BLaER1 treated with 17β-estradiol and CSF1 and Interleukin-3, amounts not matched to agents 10 nM and 100 nM (cell line): ENCODE measurements around the gene CCDC6.
A peak's percentile ranks its signal among the peaks of the same experiment; 100 is the strongest.

Experiments
- H3K27ac ChIP-seq, 11 experiments: shearing (Covaris generic); formaldehyde crosslinking; 2 replicates each; pipeline ENCODE4 v1.8.1; 2022
- H3K27me3 ChIP-seq, 11 experiments: shearing (Covaris generic); formaldehyde crosslinking; 2 replicates each; pipeline ENCODE4 v1.8.1; 2022
- H3K36me3 ChIP-seq, 11 experiments: shearing (Covaris generic); formaldehyde crosslinking; 2 replicates each; pipeline ENCODE4 v1.8.1; 2022
- H3K4me1 ChIP-seq, 10 experiments: shearing (Covaris generic); formaldehyde crosslinking; 2 replicates each; pipeline ENCODE4 v1.8.1; 2022
- H3K4me2 ChIP-seq, 11 experiments: shearing (Covaris generic); formaldehyde crosslinking; 2 replicates each; pipeline ENCODE4 v1.8.1; 2022
- H3K4me3 ChIP-seq, 10 experiments: shearing (Covaris generic); formaldehyde crosslinking; 2 replicates each; pipeline ENCODE4 v1.8.1; 2022
- H3K9ac ChIP-seq, 11 experiments: shearing (Covaris generic); formaldehyde crosslinking; 2 replicates each; pipeline ENCODE4 v1.8.1; 2022
- H3K9me3 ChIP-seq, 11 experiments: shearing (Covaris generic); formaldehyde crosslinking; replicated peaks in 1 of 11; 2 replicates each; pipeline ENCODE4 v1.8.1; 2022
- H4K20me1 ChIP-seq, 11 experiments: shearing (Covaris generic); formaldehyde crosslinking; 2 replicates each; pipeline ENCODE4 v1.8.1; 2022
- Cebpa-rat ChIP-seq, 11 experiments: shearing (Covaris generic); IDR thresholded peaks; 2 replicates each; pipeline ENCODE4 v1.8.1; 2022

Gene CCDC6

GRCh38 chr10:59859570-59859969 lies 46.8 kb downstream of the CCDC6 start:
- peaks cover 11 to 38% (median 29%) of the 10 kb centered on the region in 11 experiments; a peak in 20 of 22 replicates for H3K36me3 ChIP-seq
- no peak for TF ChIP-seq Cebpa-rat (IDR thresholded peaks at IDR 0.05)
- H4K20me1 ChIP-seq: peaks cover 6 to 72% (median 29%) of the 10 kb centered on the region in 11 experiments; a peak in 18 of 22 replicates

GRCh38 chr10:59857921-59858320 lies 48.4 kb downstream of the CCDC6 start:
- no peak overlapping the region for H3K9ac ChIP-seq
- H3K9me3 ChIP-seq: peaks cover 35 to 61% (median 51%) of the 10 kb centered on the region in 11 experiments
- no peak overlapping the region for H3K27ac ChIP-seq
- H3K27me3 ChIP-seq: no peaks in the 10 kb centered on the region
- H3K4me2 ChIP-seq: no peak overlapping the region
- H3K4me3 ChIP-seq: no peak overlapping the region
- TF ChIP-seq Cebpa-rat (IDR thresholded peaks at IDR 0.05): no peak
- H3K4me1 ChIP-seq: peaks cover 5 to 10% (median 7%) of the 10 kb centered on the region in 10 experiments
- H3K36me3 ChIP-seq: peaks cover 11 to 43% (median 34%) of the 10 kb centered on the region in 11 experiments; a peak in 20 of 22 replicates
- peaks cover 0 to 71% (median 28%) of the 10 kb centered on the region in 11 experiments; a peak in 11 of 22 replicates for H4K20me1 ChIP-seq

More at GRCh38 chr10:59859570-59859969, 46.8 kb downstream of the CCDC6 start:
- H3K4me3 ChIP-seq: no peak overlapping the region
- H3K27me3 ChIP-seq: no peaks in the 10 kb centered on the region
- peaks cover 0 to 4% (median under 1%) of the 10 kb centered on the region in 10 experiments; a peak in 5 of 20 replicates for H3K4me1 ChIP-seq
- H3K9ac ChIP-seq: no peak overlapping the region
- H3K27ac ChIP-seq: no peak overlapping the region
- peaks cover 28 to 53% (median 44%) of the 10 kb centered on the region in 11 experiments for H3K9me3 ChIP-seq
- no peak overlapping the region for H3K4me2 ChIP-seq

- H3K9me3 ChIP-seq: peaks cover 35 to 60% (median 49%) of the 10 kb centered on the region in 11 experiments
- H3K27me3 ChIP-seq: no peaks in the 10 kb centered on the region
- H3K4me1 ChIP-seq: peaks cover 12 to 19% (median 15%) of the 10 kb centered on the region in 10 experiments
- no peak overlapping the region for H3K4me3 ChIP-seq
- H4K20me1 ChIP-seq: peaks cover 0 to 79% (median 31%) of the 10 kb centered on the region in 11 experiments; a peak in 11 of 22 replicates
- no peak overlapping the region for H3K9ac ChIP-seq
- TF ChIP-seq Cebpa-rat (IDR thresholded peaks at IDR 0.05): no peak
- H3K27ac ChIP-seq: no peak overlapping the region
- H3K4me2 ChIP-seq: no peak overlapping the region
- H3K36me3 ChIP-seq: peaks cover 13 to 50% (median 34%) of the 10 kb centered on the region in 11 experiments; a peak in 21 of 22 replicates
Observed at GRCh38 chr10:59857049-59857448, 49.3 kb downstream of the CCDC6 start.

GRCh38 chr10:59856104-59856503 lies 50.3 kb downstream of the CCDC6 start:
- no peaks in the 10 kb centered on the region for H3K27me3 ChIP-seq
- H3K4me2 ChIP-seq: no peak overlapping the region
- no peak for TF ChIP-seq Cebpa-rat (IDR thresholded peaks at IDR 0.05)
- H3K9ac ChIP-seq: no peak overlapping the region
- peaks cover 0 to 81% (median 31%) of the 10 kb centered on the region in 11 experiments; a peak in 11 of 22 replicates for H4K20me1 ChIP-seq
- H3K9me3 ChIP-seq: peaks cover 34 to 50% (median 40%) of the 10 kb centered on the region in 11 experiments
- peaks cover 12 to 20% (median 15%) of the 10 kb centered on the region in 10 experiments for H3K4me1 ChIP-seq
- no peak overlapping the region for H3K27ac ChIP-seq
- H3K4me3 ChIP-seq: no peak overlapping the region
- H3K36me3 ChIP-seq: peaks cover 16 to 51% (median 35%) of the 10 kb centered on the region in 11 experiments; a peak in 21 of 22 replicates

- Histone ChIP-seq H3K4me2 (no peak overlapping the region), H3K9ac (no peak overlapping the region), H3K9me3 (peaks cover 20 to 35% (median 25%) of the 10 kb centered on the region in 11 experiments; a peak in 21 of 22 replicates), H3K4me3 (no peak overlapping the region), H4K20me1 (peaks cover 0 to 73% (median 24%) of the 10 kb centered on the region in 11 experiments; a peak in 11 of 22 replicates), H3K4me1 (peaks cover 12 to 20% (median 15%) of the 10 kb centered on the region in 10 experiments), H3K36me3 (peaks cover 20 to 54% (median 36%) of the 10 kb centered on the region in 11 experiments), H3K27ac (no peak overlapping the region), H3K27me3 (no peaks in the 10 kb centered on the region)
- no peak for TF ChIP-seq Cebpa-rat (IDR thresholded peaks at IDR 0.05)
Observed at GRCh38 chr10:59854571-59854970, 51.8 kb downstream of the CCDC6 start.

- peak overlapping the region; percentile 42 to 64 (median 56); a peak in 21 of 22 replicates for H3K4me2 ChIP-seq
- no peaks in the 10 kb centered on the region for H3K27me3 ChIP-seq
- peak overlapping the region in 1 of 11 experiments; percentile 4; a peak in 1 of 22 replicates for H3K27ac ChIP-seq
- peaks cover 20 to 30% (median 25%) of the 10 kb centered on the region in 11 experiments; a peak in 21 of 22 replicates for H3K9me3 ChIP-seq
- peaks cover 39 to 73% (median 55%) of the 10 kb centered on the region in 11 experiments for H3K36me3 ChIP-seq
- TF ChIP-seq Cebpa-rat (IDR thresholded peaks at IDR 0.05): no peak
- H3K4me1 ChIP-seq: peaks cover 12 to 20% (median 15%) of the 10 kb centered on the region in 10 experiments
- peaks cover 0 to 58% (median 16%) of the 10 kb centered on the region in 11 experiments; a peak in 9 of 22 replicates for H4K20me1 ChIP-seq
- H3K9ac ChIP-seq: no peak overlapping the region
- no peak overlapping the region for H3K4me3 ChIP-seq
Observed at GRCh38 chr10:59852670-59853069, 53.7 kb downstream of the CCDC6 start.

- Histone ChIP-seq H3K27me3 (no peaks in the 10 kb centered on the region), H3K36me3 (peaks cover 45 to 81% (median 61%) of the 10 kb centered on the region in 11 experiments), H3K4me1 (peaks cover 14 to 22% (median 17%) of the 10 kb centered on the region in 10 experiments), H3K9ac (no peak overlapping the region), H3K4me2 (peak overlapping the region in 5 of 11 experiments; percentile 49 to 64 (median 58); a peak in 8 of 22 replicates), H3K9me3 (peaks cover 20 to 30% (median 25%) of the 10 kb centered on the region in 11 experiments; a peak in 21 of 22 replicates), H3K4me3 (no peak overlapping the region), H3K27ac (no peak overlapping the region), H4K20me1 (peaks cover 0 to 50% (median 8%) of the 10 kb centered on the region in 11 experiments; a peak in 9 of 22 replicates)
- TF ChIP-seq Cebpa-rat (IDR thresholded peaks at IDR 0.05): no peak
Observed at GRCh38 chr10:59851864-59852263, 54.5 kb downstream of the CCDC6 start.

GRCh38 chr10:59847888-59848287 lies 58.5 kb downstream of the CCDC6 start:
- peaks cover 21 to 43% (median 26%) of the 10 kb centered on the region in 10 experiments for H3K4me1 ChIP-seq
- H3K9me3 ChIP-seq: peaks cover 0 to 9% (median 5%) of the 10 kb centered on the region in 11 experiments; a peak in 11 of 22 replicates
- no peak overlapping the region for H3K27ac ChIP-seq
- no peak for TF ChIP-seq Cebpa-rat (IDR thresholded peaks at IDR 0.05)
- H3K4me2 ChIP-seq: no peak overlapping the region
- H3K27me3 ChIP-seq: no peaks in the 10 kb centered on the region
- H4K20me1 ChIP-seq: peaks cover 0 to 12% (median 5%) of the 10 kb centered on the region in 11 experiments; a peak in 7 of 22 replicates
- H3K9ac ChIP-seq: no peak overlapping the region
- peaks cover 58 to 100% (median 88%) of the 10 kb centered on the region in 11 experiments for H3K36me3 ChIP-seq
- H3K4me3 ChIP-seq: no peak overlapping the region

- Histone ChIP-seq H3K27ac (no peak overlapping the region), H3K4me1 (peaks cover 15 to 37% (median 20%) of the 10 kb centered on the region in 10 experiments), H3K9ac (no peak overlapping the region), H3K27me3 (no peaks in the 10 kb centered on the region), H3K4me2 (peak overlapping the region in 1 of 11 experiments; percentile 22; a peak in 1 of 22 replicates), H3K4me3 (no peak overlapping the region), H3K9me3 (peaks cover 0 to 15% (median 7%) of the 10 kb centered on the region in 11 experiments; a peak in 12 of 22 replicates), H3K36me3 (peaks cover 62 to 100% (median 91%) of the 10 kb centered on the region in 11 experiments), H4K20me1 (peaks cover 0 to 7% (median 0%) of the 10 kb centered on the region in 11 experiments; a peak in 4 of 22 replicates)
- TF ChIP-seq Cebpa-rat (IDR thresholded peaks at IDR 0.05): no peak
Observed at GRCh38 chr10:59847326-59847725, 59.0 kb downstream of the CCDC6 start.
